ENCODE results near the gene SLC1A2.

Gene SLC1A2

DNA sequence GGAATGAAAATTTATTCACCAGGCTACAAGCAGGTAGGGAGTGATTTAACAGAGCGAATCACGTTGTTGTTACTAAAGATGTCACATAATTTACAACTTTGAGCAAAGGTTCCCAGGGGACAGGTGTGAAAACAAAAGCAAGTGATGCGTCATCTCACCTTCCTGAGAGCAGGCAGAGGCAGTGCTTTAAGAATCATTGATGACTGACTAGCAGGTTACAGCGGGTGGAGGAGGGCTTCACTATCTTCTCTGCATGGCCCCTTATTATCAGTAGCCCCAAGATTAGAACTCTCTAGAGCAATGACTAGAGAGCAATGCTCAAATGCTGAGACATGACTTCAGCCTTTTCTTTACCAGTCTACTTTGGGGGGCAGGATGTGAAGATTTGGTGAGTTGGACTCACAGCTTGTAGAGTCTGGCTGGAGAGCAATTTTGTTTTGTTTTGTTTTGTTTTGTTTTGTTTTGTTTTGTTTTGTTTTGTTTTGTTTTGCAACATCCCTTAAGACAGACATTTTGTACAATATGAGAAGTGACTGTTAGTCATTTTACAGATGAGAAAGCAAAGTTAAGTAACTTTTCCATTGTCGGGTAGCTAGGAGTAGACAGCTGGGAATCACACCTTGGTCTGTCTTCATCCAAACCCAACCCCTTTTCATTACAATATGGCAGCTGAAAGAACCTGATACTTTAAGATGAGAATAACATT, 84.8 kb downstream of the SLC1A2 start:
- TF ChIP-seq, protein P1, sequence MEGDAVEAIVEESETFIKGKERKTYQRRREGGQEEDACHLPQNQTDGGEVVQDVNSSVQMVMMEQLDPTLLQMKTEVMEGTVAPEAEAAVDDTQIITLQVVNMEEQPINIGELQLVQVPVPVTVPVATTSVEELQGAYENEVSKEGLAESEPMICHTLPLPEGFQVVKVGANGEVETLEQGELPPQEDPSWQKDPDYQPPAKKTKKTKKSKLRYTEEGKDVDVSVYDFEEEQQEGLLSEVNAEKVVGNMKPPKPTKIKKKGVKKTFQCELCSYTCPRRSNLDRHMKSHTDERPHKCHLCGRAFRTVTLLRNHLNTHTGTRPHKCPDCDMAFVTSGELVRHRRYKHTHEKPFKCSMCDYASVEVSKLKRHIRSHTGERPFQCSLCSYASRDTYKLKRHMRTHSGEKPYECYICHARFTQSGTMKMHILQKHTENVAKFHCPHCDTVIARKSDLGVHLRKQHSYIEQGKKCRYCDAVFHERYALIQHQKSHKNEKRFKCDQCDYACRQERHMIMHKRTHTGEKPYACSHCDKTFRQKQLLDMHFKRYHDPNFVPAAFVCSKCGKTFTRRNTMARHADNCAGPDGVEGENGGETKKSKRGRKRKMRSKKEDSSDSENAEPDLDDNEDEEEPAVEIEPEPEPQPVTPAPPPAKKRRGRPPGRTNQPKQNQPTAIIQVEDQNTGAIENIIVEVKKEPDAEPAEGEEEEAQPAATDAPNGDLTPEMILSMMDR (IDR thresholded peaks at IDR 0.05; ENCODE audit: low read length, missing control alignments) = no peak
- DNase-seq (ENCODE audit: low read depth) = peak; percentile 49
- H3K4me3 ChIP-seq (replicated peaks; ENCODE audit: low read depth, low read length) = no peak overlapping the region

DNA sequence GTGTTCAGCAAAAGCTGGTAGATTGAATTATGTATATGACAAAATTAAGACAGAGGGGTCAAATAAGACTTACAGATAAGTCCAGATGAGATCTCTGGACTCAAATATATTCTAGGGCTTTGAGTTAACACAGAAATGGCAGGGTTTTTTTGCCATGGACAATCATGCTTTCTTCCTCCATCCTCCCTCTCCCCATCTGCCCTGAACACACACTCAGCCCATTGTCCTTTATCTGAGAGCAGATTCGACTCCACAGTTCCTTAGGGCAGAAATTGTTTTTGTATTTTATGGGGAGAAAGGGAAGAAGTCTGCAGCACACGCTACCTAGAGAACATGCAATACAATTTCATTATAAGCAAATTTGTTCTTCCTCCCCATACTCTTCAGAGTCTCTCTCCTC, 86.8 kb downstream of the SLC1A2 start:
- TF ChIP-seq, protein P1 (IDR thresholded peaks at IDR 0.05; ENCODE audit: low read length, missing control alignments) = no peak
- no peak for DNase-seq (ENCODE audit: low read depth)
- H3K4me3 ChIP-seq (replicated peaks; ENCODE audit: low read depth, low read length) = no peak overlapping the region

DNA sequence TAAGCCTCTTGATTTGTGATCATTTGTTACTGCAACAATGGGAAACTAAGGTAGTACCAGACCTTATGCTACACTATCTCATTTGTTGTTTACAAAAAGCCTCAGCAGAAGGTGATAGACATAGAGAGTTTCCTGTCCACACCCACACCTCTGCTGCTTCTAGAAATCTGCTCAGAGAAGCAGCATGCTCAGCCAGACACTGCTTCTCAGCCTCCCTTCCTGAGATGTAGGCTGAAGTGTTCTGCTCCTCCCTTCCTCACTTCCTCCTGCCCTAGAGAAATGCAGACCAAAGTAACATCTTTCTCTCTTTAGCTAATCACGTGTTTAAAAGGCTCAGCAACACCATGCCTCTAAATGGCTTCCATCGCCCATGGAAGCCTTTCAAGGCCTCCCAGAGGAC, 88.4 kb downstream of the SLC1A2 start:
- no peak overlapping the region for H3K4me3 ChIP-seq (replicated peaks; ENCODE audit: low read depth, low read length)
- no peak for DNase-seq (ENCODE audit: low read depth)
- TF ChIP-seq, protein P1 (IDR thresholded peaks at IDR 0.05; ENCODE audit: low read length, missing control alignments) = no peak

DNA sequence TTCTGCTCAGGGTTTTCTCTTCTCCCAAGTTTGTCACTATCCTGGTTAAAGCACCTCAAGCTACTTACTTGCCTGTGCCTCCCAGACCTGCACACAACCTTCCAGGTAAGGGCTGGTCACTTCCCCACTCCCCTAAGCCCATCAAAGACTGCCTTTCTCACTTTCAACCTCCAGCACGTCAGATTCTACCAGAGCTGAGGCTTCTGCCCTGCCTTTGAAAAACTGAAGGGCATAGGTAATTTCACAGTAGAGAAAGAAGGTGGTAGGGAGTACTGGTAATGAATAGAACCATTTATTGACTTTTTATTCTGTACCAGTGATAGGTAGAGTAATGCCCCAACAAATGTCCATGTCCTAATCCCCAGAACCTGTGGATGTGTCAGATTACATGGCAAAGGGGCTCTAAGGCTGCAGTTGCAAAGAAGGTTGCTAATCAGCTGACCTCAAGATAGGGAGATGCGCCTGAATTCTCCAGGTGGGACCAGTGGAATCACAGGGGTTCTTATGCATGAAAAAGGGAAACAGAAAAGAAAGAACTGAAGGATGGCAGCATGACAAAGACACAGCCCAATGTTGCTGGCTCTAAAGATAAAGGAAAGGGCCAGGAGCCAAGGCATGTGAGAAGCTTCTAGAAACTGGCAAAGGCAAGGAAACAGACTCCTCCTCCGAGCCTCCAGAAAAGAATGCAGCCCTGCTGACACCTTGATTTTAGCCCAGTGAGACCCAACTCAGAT, 89.0 kb downstream of the SLC1A2 start:
- H3K4me3 ChIP-seq (replicated peaks; ENCODE audit: low read depth, low read length) = no peak overlapping the region
- TF ChIP-seq, protein P1 (IDR thresholded peaks at IDR 0.05; ENCODE audit: low read length, missing control alignments) = no peak
- DNase-seq (ENCODE audit: low read depth) = no peak

DNA sequence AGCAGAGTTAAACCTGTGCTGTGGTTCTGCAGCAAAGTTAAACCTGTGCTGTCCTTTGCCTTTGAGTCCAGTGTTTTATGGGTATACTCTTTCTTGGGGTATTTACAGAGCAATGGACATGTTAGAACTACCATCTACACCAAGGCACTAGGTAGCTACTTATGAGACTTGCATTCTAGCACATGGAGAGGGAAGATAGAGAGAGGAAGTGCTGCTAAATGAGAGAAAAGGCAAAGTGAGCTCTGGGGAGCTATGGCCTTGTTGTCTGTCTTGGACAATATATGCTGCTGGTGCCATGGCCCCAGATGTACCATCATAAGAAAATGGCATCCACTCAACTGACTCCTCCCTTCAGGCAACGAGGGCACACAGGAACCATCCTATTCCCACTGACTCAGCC, 91.5 kb downstream of the SLC1A2 start:
- TF ChIP-seq, protein P1 (IDR thresholded peaks at IDR 0.05; ENCODE audit: low read length, missing control alignments) = no peak
- H3K4me3 ChIP-seq (replicated peaks; ENCODE audit: low read depth, low read length) = no peak overlapping the region
- DNase-seq (ENCODE audit: low read depth) = no peak

DNA sequence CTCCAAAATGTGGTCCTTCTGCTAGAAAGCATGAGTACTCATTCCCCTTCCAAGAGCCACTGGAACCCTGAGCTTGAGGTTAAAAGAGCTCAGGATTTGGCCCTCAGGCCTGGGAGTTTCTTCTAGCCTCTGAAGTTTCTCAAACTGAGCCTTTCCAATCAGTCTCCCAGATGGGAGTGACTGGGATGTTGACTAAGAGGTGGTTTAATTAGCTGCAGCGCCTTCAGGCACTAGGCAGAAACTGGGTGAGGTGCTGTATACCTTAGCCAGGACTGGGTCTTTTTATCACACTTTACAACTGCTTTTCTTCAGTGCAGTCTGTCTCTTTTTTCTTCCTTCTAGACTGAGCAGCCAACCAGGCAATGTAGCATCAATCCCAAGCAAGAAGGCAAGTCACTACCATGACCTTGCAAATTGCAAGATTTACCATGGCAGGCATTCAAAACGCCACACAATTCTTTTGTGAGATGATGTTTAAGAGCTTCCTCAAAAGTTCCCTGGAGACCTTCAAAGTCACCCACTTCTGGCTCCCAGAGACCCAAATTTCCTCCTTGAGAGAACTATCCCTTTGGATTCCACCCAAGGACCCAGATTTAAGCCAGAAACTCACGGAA, 93.0 kb downstream of the SLC1A2 start:
- no peak for DNase-seq (ENCODE audit: low read depth)
- TF ChIP-seq, protein P1 (IDR thresholded peaks at IDR 0.05; ENCODE audit: low read length, missing control alignments) = no peak
- no peak overlapping the region for H3K4me3 ChIP-seq (replicated peaks; ENCODE audit: low read depth, low read length)

Measured in fibroblast of pulmonary artery (primary cell).